GM12878 (cell line): Measurements from ENCODE around the gene ADCY9. TPM values are rescaled to one million over a fixed set of nuclear protein-coding genes. Genes with fewer than 3 reads are reported as not detected.

Source experiments
- ATAC-seq: fragments of 200-7000 bp; cut with Tn5 transposase; 3 replicates; pipeline ENCODE4 v1.9.1; 2020; ENCODE audit warnings: mild to moderate bottlenecking, moderate library complexity
- BruUV-seq: library from RNA; stranded (reverse); fragments of 400-500 nt; replicated peaks from 2 replicates; lab custom pipeline; 2021; lab: Mats Ljungman, UMichigan
- CTCF ChIA-PET: fragments of 300-600 bp; sonication (Branson Sonifier 250); formaldehyde crosslinking; extraction: SDS; loops from one replicate; lab custom pipeline; 2021; ENCODE audit warnings: inconsistent platforms; lab: Yijun Ruan, JAX
- POLR2A ChIA-PET: fragments of 350-600 bp; formaldehyde crosslinking; extraction: SDS; loops from one replicate; lab custom pipeline; 2021; ENCODE audit warnings: inconsistent platforms; lab: Charles Lee
- RAD21 ChIA-PET: fragments of 300-600 bp; sonication (Branson Sonifier 250); formaldehyde crosslinking; loops from one replicate; lab custom pipeline; 2023; ENCODE audit warnings: antibody characterized with exemption; ENCODE audit not compliant: unreplicated experiment; lab: Charles Lee
- SMC1A ChIA-PET: fragments of 300-600 bp; sonication (Branson Sonifier 250); formaldehyde crosslinking; loops from one replicate; lab custom pipeline; 2023; ENCODE audit not compliant: unreplicated experiment, uncharacterized antibody; lab: Charles Lee
- DNase-seq: peaks from one replicate; pipeline ENCODE4 v3.0.0-alpha.2; 2011; ENCODE audit warnings: low read depth, low spot score
- FAIRE-seq: peaks from 3 replicates; lab custom pipeline; 2011; peaks lifted over from hg19 to GRCh38; lab: Jason Lieb, UNC
- H2AFZ ChIP-seq: 2 replicates; pipeline ENCODE4 v1.6.0; 2011; ENCODE audit warnings: low read depth, low read length, control low read depth; ENCODE audit not compliant: control insufficient read depth
- H3K27ac ChIP-seq: 2 replicates; pipeline ENCODE4 v1.5.1; 2011; ENCODE audit warnings: control low read depth; ENCODE audit not compliant: control insufficient read depth, insufficient read depth
- H3K27me3 ChIP-seq, 2 experiments: replicated peaks in 1 of 2; 2 replicates each; pipeline versions ENCODE4 v1.6.0 to v1.6.1; 2011; ENCODE audit warnings: low read length in 1 of 2; ENCODE audit not compliant: control insufficient read depth in 2 of 2, insufficient read depth in 2 of 2
- H3K36me3 ChIP-seq, 2 experiments: 2 replicates each; pipeline ENCODE4 v1.5.1; 2011; ENCODE audit warnings: low read length in 1 of 2; ENCODE audit not compliant: control insufficient read depth in 2 of 2, insufficient read depth in 2 of 2
- H3K4me1 ChIP-seq: 2 replicates; pipeline ENCODE4 v1.6.1; 2011; ENCODE audit warnings: mild to moderate bottlenecking, low read length, moderate library complexity, mixed read lengths; ENCODE audit not compliant: control insufficient read depth, insufficient read depth
- H3K4me2 ChIP-seq: 2 replicates; pipeline ENCODE4 v1.6.0; 2011; ENCODE audit warnings: control low read depth; ENCODE audit not compliant: control insufficient read depth, insufficient read depth
- H3K4me3 ChIP-seq: fragments of 200-600 bp; sonication (generic); 2 replicates; pipeline ENCODE4 v1.5.1; 2016
- H3K79me2 ChIP-seq: 2 replicates; pipeline ENCODE4 v1.6.0; 2011; ENCODE audit warnings: low read length; ENCODE audit not compliant: control insufficient read depth, insufficient read depth
- H3K9ac ChIP-seq: 2 replicates; pipeline ENCODE4 v1.8.0; 2011; ENCODE audit warnings: low read length, control low read depth, mixed read lengths; ENCODE audit not compliant: control insufficient read depth, insufficient read depth
- H3K9me3 ChIP-seq: replicated peaks from 3 replicates; pipeline ENCODE4 v1.5.1; 2011; ENCODE audit warnings: mild to moderate bottlenecking, low read length; ENCODE audit not compliant: control insufficient read depth, insufficient read depth
- H4K20me1 ChIP-seq: 2 replicates; pipeline ENCODE4 v1.6.0; 2011; ENCODE audit not compliant: control insufficient read depth, insufficient read depth
- ATF7 ChIP-seq: fragments of 450-650 bp; IDR thresholded peaks from 2 replicates; pipeline ENCODE4 v1.6.1; 2016; ENCODE audit warnings: low read depth, mild to moderate bottlenecking
- CHD1 ChIP-seq: IDR thresholded peaks from 2 replicates; pipeline ENCODE4 v1.6.1; 2012; ENCODE audit warnings: low read depth, low read length, improper control_type of control experiment
- CHD4 ChIP-seq: fragments of 200-600 bp; sonication (generic); IDR thresholded peaks from 2 replicates; pipeline ENCODE4 v1.6.1; 2016; ENCODE audit warnings: mild to moderate bottlenecking
- DPF2 ChIP-seq: fragments of 450-650 bp; IDR thresholded peaks from 2 replicates; pipeline ENCODE4 v1.6.1; 2017; ENCODE audit warnings: mild to moderate bottlenecking
- EZH2 ChIP-seq: IDR thresholded peaks from 2 replicates; pipeline ENCODE4 v1.6.1; 2012; ENCODE audit warnings: low read depth, mild to moderate bottlenecking, control low read depth, inconsistent platforms, low read length, borderline replicate concordance; ENCODE audit not compliant: control insufficient read depth
- JUNB ChIP-seq: IDR thresholded peaks from 2 replicates; pipeline ENCODE4 v1.6.1; 2016; ENCODE audit warnings: antibody characterized with exemption, mild to moderate bottlenecking
- MLLT1 ChIP-seq: fragments of 450-650 bp; IDR thresholded peaks from 2 replicates; pipeline ENCODE4 v1.6.1; 2016; ENCODE audit warnings: mild to moderate bottlenecking
- NFXL1 ChIP-seq: fragments of 450-650 bp; IDR thresholded peaks from 2 replicates; pipeline ENCODE4 v1.6.1; 2017; ENCODE audit warnings: antibody characterized with exemption, mild to moderate bottlenecking, borderline replicate concordance
- PBX3 ChIP-seq: IDR thresholded peaks from 2 replicates; pipeline ENCODE4 v1.6.1; 2011; ENCODE audit warnings: mild to moderate bottlenecking, low read depth, low read length, moderate library complexity; ENCODE audit not compliant: insufficient replicate concordance
- PKNOX1 ChIP-seq: fragments of 450-650 bp; IDR thresholded peaks from 2 replicates; pipeline ENCODE4 v1.6.1; 2016; ENCODE audit warnings: mild to moderate bottlenecking
- RAD51 ChIP-seq: fragments of 450-650 bp; IDR thresholded peaks from 2 replicates; pipeline ENCODE4 v1.6.1; 2016; ENCODE audit warnings: moderate library complexity, mild to moderate bottlenecking, inconsistent platforms
- REST ChIP-seq: IDR thresholded peaks from 2 replicates; pipeline ENCODE4 v1.6.1; 2012; ENCODE audit warnings: mild to moderate bottlenecking, low read depth, low read length
- WGBS: methylation state at CpG from one replicate; pipeline ENCODE4 v1.1.6; 2016; ENCODE audit warnings: low lambda C conversion rate; ENCODE audit not compliant: insufficient replicate concordance, insufficient coverage; ENCODE audit errors: missing lambda C conversion rate; 5-methylcytosine and 5-hydroxymethylcytosine counted together
- in situ Hi-C: fragments of 300-500 bp; cut with MboI; formaldehyde crosslinking; loops from 9 replicates; pipeline ENCODE4 v1.14.3; 2018; ENCODE audit warnings: mixed read lengths
- intact Hi-C: fragments of 100-400 bp; cut with micrococcal nuclease; formaldehyde crosslinking; loops from one replicate; pipeline ENCODE4 v1.14.2; 2022; ENCODE audit not compliant: unreplicated experiment
- polyA plus RNA-seq, 11 experiments: library from polyadenylated mRNA; depleted of rRNA in 4 of 11; unstranded in 6 of 11; stranded (reverse) in 5 of 11; fragments of >200 nt; fragmentation: Nextera tagmentation in 4 of 11; fragmentation: Illumina TruSeq in 1 of 11; extraction: Ambion mirVana in 4 of 11; extraction: Trizol in 1 of 11; gene quantifications; 1 replicate in 1 of 11; 2 replicates in 10 of 11; pipeline versions ENCODE4 v1.2.1 to v1.2.3, GENCODE V29; 2011 to 2016; ENCODE audit warnings: inconsistent platforms in 2 of 11, missing spikeins in 2 of 11, low read depth in 1 of 11
- total RNA-seq, 4 experiments: library from RNA; depleted of rRNA in 3 of 4; stranded (reverse); fragments of >200 nt in 3 of 4; fragmentation: Illumina TruSeq in 1 of 4; extraction: Trizol in 1 of 4; gene quantifications; 2 replicates each; pipeline versions ENCODE4 v1.2.1 to v1.2.3, GENCODE V29; 2013 to 2021

ADCY9 gene
- total and polyA plus RNA-seq, 10 of the 15 experiments (the other 5 are each of a cell fraction or from before 2014, with no cell fraction given): 0.09 to 0.41 (median 0.15) TPM; not detected in 3

GRCh38 chr16:3963886-3964685 is 152.2 kb downstream of the ADCY9 start:
- H3K4me1 ChIP-seq: no peaks in the 10 kb centered on the region
- POLR2A ChIA-PET: no interaction called here
- no peaks in the 10 kb centered on the region; a peak in 2 of 4 replicates for H3K27me3 ChIP-seq
- 62% methylated on average over 29 of the region's 29 CpGs for WGBS
- SMC1A ChIA-PET: interaction anchor here (0.8 kb wide), 1 partner anchor 12 kb away, joined by 4 read pairs; no protein-coding TSS in a partner anchor
- intact Hi-C loops (no loop called here), in situ Hi-C loops (no loop called here)
- no TSS peak for BruUV-seq
- H3K79me2 ChIP-seq: no peaks in the 10 kb centered on the region
- no peak overlapping the region for H3K27ac ChIP-seq
- FAIRE-seq: no peak
- DNase-seq: no peak
- RAD21 ChIA-PET: no interaction called here
- no peaks in the 10 kb centered on the region for H3K9me3 ChIP-seq
- no peaks in the 10 kb centered on the region for H4K20me1 ChIP-seq
- no peak overlapping the region for H3K4me2 ChIP-seq
- H3K36me3 ChIP-seq: no peaks in the 10 kb centered on the region
- CTCF ChIA-PET: no interaction called here
- no peak for ATAC-seq
- no peak overlapping the region for H3K9ac ChIP-seq
- H3K4me3 ChIP-seq: no peak overlapping the region
- no peak overlapping the region for H2AFZ ChIP-seq
- TF ChIP-seq REST (no peak), PBX3 (no peak), PKNOX1 (no peak), JUNB (no peak), EZH2 (no peak), MLLT1 (no peak), DPF2 (no peak), NFXL1 (no peak), CHD1 (no peak), RAD51 (no peak), CHD4 (no peak), ATF7 (no peak)
